GM21825 (cell line): ENCODE measurements around the gene RASSF6.
"Not testable (repeated sequence)": the region's sequence is repeated elsewhere in the genome, so short reads cannot be mapped to it uniquely, and the experiment has no call there.

Source experiments
- ATAC-seq: cut with Tn5 transposase; IDR thresholded peaks from one replicate; pipeline ENCODE4 v1.9.1; 2021; ENCODE audit warnings: mild to moderate bottlenecking, moderate library complexity; ENCODE audit not compliant: unreplicated experiment

RASSF6 gene

DNA sequence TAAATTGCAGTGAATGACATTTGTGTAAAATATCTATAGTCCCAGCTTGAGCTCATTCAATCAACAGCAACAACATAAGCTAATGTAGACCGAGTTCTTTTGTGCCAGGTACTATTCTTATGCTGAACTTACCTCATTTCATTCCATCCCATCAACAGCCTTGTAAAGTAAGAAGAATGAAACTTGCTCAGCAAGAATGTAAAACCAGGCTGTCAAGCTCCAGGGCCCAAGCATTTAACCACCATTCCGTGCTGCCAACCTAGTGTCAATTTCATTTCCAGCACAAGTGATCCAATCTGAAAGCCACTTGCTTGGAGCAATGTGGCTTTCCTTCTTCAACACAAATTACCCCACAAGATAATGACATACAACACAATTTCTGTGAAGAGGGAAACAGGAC is 36.6 kb downstream of the RASSF6 start:
- ATAC-seq: no peak

DNA sequence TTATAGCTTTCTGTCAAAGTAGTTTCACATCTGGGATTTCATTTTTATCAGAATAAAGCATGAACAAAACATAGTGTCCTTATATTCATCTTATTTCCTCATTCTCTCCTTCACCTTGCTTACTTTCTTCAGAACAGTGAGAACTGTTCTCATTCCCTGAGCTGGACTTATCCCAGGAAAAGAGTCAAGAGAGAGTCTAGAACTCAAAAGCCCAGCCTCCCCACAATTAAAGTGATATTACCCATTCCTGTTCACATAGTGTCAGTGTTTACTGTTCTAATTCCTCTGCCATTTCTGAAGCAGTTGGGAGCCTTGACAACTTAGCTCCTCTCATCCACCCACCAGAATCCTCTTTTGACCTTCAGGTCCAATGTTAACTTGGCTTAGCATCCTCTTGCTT is 42.9 kb downstream of the RASSF6 start:
- no peak for ATAC-seq

DNA sequence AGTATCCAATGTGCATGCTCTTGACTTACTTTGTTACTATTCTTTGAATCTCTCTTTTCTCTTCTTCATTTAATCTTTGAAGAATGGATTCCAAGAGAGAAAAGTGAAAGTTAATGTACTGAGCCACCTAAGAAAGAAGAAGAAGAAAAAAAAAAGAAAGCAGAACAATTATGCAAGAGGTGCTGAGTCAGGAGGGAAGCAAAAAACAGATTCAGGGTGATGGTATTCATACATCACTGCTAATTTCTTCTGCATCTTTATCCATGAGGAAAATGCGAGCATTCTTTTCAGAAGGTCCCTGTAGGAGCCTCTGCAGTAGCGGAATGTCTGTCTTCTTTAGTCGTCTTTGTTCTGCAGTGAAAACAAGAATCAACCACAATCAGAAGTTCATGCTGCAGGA is 43.9 kb downstream of the RASSF6 start:
- ATAC-seq: no peak

DNA sequence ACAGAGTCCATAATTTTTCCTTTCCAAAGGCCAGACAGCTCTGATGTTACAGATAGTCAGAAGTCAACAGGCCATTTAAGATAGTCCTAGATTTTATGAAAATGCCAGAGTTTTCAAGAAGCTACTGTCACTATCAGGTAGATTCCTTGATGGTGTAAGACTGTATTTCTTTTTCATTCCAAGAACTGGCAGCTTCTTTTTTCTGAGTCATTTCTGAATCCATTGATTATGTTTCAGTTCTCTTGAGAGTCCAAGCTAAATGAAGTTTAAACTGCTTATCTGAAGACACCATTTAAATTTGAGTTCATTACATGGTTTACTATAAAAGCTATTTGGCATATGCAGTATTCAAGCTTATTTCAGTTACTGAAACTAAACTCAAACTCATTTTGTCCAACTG is 44.6 kb downstream of the RASSF6 start:
- ATAC-seq: no peak

DNA sequence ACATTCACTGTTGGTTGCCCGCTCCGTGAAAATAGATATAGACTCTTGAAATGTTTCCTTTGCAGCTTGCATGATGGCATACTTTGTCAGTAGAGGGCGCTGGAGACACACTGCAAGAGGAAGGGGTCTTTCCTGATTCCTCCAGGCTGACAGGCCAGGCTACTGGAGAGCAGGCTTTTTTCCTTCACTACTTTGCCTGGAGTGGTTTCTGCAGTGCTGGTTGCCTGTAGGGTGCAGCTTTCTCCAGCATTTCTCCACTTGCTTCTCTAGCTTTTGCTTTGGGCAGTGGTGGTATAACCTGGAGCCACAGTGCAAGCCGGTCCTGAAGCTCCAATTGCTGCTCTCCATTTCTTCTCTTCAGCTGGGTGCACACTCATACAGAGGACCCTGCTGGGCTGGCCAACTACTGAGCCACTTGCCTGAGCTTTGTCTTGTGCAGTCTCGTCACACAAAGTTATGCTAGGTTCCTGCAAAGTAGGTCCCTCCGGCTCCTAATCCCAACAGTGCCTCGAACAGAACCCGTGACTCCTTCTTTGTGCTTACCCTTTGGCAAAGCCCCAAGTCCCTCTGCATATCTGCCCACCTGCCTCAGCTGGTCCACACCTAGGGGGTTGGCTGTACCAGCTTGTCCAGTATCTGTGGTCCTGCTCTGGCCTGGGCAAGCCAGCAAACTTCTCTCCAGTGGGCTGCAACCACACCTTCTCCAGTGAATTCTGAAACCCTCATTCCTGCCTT is 46.3 kb downstream of the RASSF6 start:
- peak; percentile 91 for ATAC-seq

DNA sequence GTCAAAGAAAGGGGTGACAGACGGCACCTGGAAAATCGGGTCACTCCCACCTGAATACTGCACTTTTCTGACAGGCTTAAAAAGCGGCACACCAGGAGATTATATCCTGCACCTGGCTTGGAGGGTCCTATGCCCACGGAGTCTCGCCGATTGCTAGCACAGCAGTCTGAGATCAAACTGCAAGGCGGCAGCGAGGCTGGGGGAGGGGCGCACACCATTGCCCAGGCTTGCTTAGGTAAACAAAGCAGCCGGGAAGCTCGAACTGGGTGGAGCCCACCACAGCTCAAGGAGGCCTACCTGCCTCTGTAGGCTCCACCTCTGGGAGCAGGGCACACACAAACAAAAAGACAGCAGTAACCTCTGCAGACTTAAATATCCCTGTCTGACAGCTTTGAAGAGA is 69.4 kb downstream of the RASSF6 start:
- ATAC-seq: not testable (repeated sequence)

DNA sequence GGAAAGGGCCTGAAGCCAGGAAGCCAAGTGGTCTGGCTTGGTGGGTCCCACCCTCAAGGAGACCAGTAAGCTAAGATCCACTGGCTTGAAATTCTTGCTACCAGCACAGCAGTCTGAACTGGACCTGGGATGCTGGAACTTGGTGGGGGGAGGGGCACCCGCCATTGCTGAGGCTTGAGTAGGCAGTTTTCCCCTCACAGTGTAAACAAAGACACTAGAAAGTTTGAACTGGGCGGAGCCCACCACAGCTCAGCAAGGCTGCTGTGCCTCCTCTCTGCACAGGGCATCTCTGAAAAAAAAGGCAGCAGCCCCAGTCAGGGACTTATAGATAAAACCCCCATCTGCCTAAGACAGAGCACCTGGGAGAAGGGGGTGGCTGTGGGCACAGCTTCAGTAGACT is 75.6 kb downstream of the RASSF6 start:
- ATAC-seq: no peak

DNA sequence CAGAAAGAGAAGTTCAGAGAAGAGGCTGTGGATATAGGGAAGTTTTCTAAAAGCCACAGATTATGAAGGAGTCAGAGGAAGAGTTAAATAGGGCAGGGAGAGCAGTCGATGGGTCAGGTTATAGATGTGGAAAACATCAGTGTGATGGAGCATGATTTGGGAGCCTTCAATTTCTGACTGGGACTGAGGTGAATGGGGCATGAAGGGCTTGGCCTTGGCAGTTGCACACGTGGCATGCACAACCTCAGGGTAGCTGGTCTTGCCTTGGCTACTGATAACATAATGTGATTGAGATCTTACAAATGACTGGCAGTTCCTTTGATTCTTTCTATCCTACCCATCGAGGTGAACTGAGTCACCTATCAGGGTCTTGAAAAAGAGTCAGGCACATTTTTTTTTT is 79.0 kb downstream of the RASSF6 start:
- ATAC-seq: no peak

DNA sequence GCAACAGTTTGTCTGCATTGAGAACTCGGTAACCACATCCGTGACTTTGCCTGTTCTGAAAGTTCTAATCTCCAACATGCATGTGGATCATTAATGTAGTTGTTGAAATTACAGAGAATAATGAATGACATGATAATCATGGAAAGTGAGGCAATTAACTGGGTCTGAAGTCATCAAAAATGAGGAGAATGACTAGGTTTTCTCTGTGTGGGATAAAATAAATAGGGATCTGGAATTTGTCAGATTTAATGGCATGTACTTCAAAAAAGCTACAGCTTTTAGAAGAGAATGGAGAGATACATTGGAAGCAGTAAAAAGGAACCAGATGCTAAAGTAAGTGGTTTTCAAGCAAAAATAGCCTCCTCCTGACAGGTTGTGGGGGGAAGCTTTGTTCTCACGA is 79.4 kb downstream of the RASSF6 start:
- ATAC-seq: no peak

DNA sequence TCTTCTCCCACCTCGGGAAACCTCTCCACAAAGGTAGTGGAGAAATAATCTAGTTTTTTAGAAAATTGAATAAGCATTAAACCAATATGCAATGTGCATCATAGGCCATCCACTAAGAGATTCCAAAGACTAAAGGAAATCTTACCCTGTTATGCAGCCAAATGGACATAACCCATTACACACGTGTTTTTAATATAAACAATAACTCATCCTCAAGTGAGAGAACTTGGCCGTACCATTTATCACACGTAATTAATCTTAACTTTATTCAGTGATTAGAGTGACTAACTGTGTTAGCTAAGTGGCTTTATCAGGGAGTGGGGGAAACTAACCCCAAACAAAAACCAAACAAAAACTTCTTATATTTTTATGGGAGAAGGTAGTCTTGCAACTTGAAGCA is 80.8 kb downstream of the RASSF6 start:
- ATAC-seq: no peak

DNA sequence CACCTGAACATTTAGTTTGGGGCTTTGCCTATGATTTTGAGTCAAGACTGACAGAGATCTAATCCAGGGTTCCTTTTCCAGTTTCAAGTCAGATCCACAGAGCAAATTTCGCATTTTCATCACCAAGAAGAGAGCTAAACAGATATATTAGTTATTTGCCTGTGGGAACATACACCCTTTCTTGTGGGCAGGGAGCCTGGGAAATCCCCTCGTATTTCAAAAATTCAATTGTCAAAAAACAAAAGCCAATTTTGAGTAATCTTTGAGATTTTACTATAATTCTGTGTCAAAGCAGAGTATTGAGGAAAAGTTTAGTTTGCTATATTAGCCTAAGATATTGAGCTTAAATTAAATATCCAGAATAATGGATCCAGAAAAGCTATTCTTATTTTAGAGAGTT is 82.1 kb downstream of the RASSF6 start:
- no peak for ATAC-seq

DNA sequence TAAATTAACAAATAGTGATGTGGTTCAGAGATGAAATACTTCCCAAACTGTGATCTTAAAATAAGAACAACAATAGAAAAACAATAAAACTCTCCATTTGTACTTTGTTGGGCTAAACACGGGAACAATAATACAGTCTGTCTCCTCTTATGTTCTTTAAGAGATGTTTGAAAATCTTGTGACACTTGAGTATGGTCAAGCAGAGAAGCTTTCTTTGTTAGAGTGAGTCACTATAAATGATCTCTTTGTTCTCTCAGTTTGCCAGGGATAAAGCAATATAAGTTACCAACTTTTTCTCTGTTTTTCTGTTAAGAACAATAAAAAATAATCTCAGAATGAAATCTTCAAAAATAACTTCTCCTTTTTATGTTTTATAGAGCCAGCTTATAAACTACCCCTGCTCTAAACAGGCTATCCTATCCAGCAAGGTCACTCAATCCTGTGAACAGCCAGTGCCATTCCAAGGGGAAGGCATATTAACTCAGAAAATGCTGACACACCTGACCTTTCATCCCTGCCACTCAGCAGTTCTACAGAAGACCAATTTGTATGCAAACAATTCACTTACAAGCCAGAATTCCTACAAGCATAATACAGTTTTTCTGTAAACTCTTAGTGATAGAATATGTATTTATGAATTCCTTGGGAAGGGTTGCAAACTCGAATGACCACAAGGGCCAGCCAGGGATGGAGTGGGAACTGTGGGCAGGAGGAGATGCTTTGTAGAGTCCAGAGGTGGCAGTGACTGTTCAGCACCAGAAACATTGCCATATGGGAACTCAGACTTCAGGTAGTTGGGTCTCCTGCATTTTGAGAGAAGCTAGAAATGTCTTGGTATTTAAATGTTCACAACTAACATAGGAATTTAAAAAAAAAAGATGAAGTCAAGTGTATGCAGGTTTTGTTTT is 86.5 kb downstream of the RASSF6 start:
- ATAC-seq: no peak

DNA sequence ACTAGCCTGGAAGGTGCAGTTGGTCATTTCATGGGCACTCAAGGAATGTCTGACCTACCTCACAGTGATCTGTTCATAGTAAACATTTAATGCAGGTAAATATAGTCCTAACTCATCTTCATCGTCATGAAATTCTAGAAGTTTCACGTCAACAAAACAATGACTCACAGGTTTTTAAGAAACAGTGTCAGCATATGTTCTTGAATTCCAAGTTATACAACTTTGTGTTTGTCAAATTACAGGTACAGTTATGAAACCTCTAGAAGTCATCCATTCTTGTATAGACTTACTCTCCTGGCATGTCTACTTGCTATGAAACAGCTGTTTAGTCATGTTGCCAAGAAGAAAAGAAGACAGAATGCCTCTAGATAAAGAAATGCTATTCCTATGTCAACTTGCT is 92.1 kb downstream of the RASSF6 start:
- no peak for ATAC-seq

DNA sequence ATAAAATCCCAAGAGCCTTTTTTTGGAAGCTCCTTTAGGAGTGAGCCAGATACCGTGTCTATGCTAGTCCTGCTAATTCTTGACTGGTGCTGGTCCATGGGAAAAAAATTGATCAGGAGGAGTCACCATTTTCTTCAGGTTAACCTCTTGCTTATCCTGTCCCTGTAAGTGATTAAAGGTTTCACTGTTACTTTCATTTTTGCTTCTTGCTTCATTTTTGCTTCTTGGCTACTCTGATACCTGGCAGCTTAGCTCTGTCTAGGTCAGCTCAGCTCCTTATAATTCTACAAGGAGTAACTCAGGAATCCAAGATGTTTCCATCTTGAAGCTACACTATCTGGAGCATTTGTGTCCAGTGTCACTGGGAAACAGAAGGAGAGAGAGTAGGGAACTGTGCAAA is 93.0 kb downstream of the RASSF6 start:
- ATAC-seq: peak; percentile 68

DNA sequence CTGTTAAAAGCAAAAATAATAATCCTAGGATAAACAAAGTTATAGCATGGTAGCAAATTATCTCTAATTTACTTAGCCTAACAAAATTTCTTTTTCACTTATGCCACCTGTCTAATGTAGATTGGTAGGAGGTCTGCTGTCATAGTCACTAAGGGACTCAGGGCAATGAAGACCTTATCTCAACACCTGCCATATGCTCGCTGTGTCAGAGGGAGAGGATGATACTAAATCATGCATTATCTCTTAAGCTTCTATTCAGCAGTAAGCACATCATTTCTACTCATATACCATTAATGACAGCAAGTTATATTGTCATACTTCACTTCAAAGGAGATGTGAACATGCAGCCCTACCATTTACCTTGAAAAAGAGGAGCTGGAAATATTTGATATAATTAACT is 94.6 kb downstream of the RASSF6 start:
- ATAC-seq: no peak

DNA sequence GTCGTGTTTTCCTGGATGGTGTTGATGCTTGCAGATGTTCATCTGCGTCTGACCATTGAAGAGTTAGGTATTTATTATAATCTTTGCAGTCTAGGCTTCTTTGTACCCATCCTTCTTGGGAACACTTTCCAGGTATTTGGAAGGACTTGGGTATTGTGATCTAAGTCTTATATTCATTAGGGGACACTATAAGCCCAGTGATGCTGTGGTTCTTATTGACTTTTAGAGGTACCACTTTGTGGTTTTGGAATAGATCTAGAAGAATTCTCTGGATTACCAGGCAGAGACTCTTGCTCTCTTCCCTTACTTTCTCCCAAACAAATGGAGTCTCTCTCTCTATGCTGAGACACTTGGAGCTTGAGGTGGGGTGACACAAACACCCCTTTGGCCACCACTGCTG is 97.1 kb downstream of the RASSF6 start:
- ATAC-seq: no peak
